Keratinocyte (primary cell): ENCODE results near the gene HABP2. TPM values are rescaled to one million over a fixed set of nuclear protein-coding genes. Genes with fewer than 3 reads are reported as not detected.

Experiments
- DNase-seq: peaks from one replicate; pipeline ENCODE4 v3.0.0-alpha.2; 2011; ENCODE audit warnings: low read depth, missing footprints, low spot score
- FAIRE-seq: peaks from 2 replicates; lab custom pipeline; 2011; peaks lifted over from hg19 to GRCh38; lab: Jason Lieb, UNC
- H2AFZ ChIP-seq: 2 replicates; pipeline ENCODE4 v1.6.0; 2012; ENCODE audit warnings: low read length, control low read depth, inconsistent platforms; ENCODE audit not compliant: control insufficient read depth
- H3K27ac ChIP-seq: 2 replicates; pipeline ENCODE4 v1.5.1; 2011; ENCODE audit warnings: low read length; ENCODE audit not compliant: control insufficient read depth, insufficient read depth
- H3K27me3 ChIP-seq: 3 replicates; pipeline ENCODE4 v1.6.0; 2011; ENCODE audit warnings: low read length; ENCODE audit not compliant: control insufficient read depth, insufficient read depth; ENCODE audit errors: extremely low read depth
- H3K36me3 ChIP-seq, 2 experiments: 2 replicates in 1 of 2; 3 replicates in 1 of 2; pipeline ENCODE4 v1.5.1; 2011; ENCODE audit warnings: low read length in 2 of 2, mild to moderate bottlenecking in 1 of 2; ENCODE audit not compliant: control insufficient read depth in 2 of 2, insufficient read depth in 2 of 2; ENCODE audit errors: extremely low read depth in 1 of 2
- H3K4me1 ChIP-seq: 3 replicates; pipeline ENCODE4 v1.5.1; 2011; ENCODE audit warnings: low read length; ENCODE audit not compliant: control insufficient read depth, insufficient read depth; ENCODE audit errors: extremely low read depth
- H3K4me2 ChIP-seq: 3 replicates; pipeline ENCODE4 v1.6.0; 2011; ENCODE audit warnings: low read depth, low read length; ENCODE audit not compliant: control insufficient read depth, insufficient read depth; ENCODE audit errors: extremely low read depth
- H3K4me3 ChIP-seq, 3 experiments: fragments of 200-600 bp in 1 of 3; sonication (generic) in 1 of 3; 2 replicates in 2 of 3; 3 replicates in 1 of 3; pipeline ENCODE4 v1.5.1; 2011 to 2016; ENCODE audit warnings: low read length in 3 of 3, mild to moderate bottlenecking in 3 of 3, control low read depth in 2 of 3, inconsistent platforms in 1 of 3, low read depth in 1 of 3, mixed read lengths in 1 of 3, mixed run types in 1 of 3, moderate library complexity in 1 of 3; ENCODE audit not compliant: control insufficient read depth in 2 of 3, insufficient read depth in 2 of 3; ENCODE audit errors: extremely low read depth in 1 of 3
- H3K79me2 ChIP-seq: 2 replicates; pipeline ENCODE4 v1.6.0; 2012; ENCODE audit warnings: low read length; ENCODE audit not compliant: control insufficient read depth, insufficient read depth
- H3K9ac ChIP-seq: 3 replicates; pipeline ENCODE4 v1.6.0; 2011; ENCODE audit warnings: low read length; ENCODE audit not compliant: control insufficient read depth, insufficient read depth; ENCODE audit errors: extremely low read depth
- H3K9me1 ChIP-seq: 3 replicates; pipeline ENCODE4 v1.6.0; 2011; ENCODE audit warnings: low read length; ENCODE audit not compliant: control insufficient read depth, insufficient read depth; ENCODE audit errors: extremely low read depth
- H3K9me3 ChIP-seq: 2 replicates; pipeline ENCODE4 v1.5.1; 2012; ENCODE audit warnings: low read depth, low read length; ENCODE audit not compliant: control insufficient read depth
- H4K20me1 ChIP-seq: 3 replicates; pipeline ENCODE4 v1.6.0; 2011; ENCODE audit warnings: low read length; ENCODE audit not compliant: control insufficient read depth, insufficient read depth; ENCODE audit errors: extremely low read depth
- EZH2 ChIP-seq: IDR thresholded peaks from one replicate; pipeline ENCODE4 v1.6.1; 2012; ENCODE audit warnings: inconsistent platforms, mild to moderate bottlenecking, low read length, moderate library complexity
- dilution Hi-C: fragments of 300-500 bp; cut with MboI; formaldehyde crosslinking; loops from one replicate; pipeline ENCODE4 v1.7.0; 2020; ENCODE audit warnings: low sequenced_read_pairs; ENCODE audit not compliant: extremely low pct_ligation_motif_present
- polyA plus RNA-seq, 5 experiments: library from polyadenylated mRNA; depleted of rRNA in 3 of 5; stranded (reverse) in 3 of 5; stranded (forward) in 1 of 5; unstranded in 1 of 5; fragments of >200 nt; gene quantifications; 1 replicate in 1 of 5; 2 replicates in 3 of 5; 3 replicates in 1 of 5; pipeline versions ENCODE4 v1.2.1 to v1.2.3, GENCODE V29; 2011 to 2012; ENCODE audit warnings: missing spikeins in 2 of 5, low read depth in 1 of 5, low replicate concordance in 1 of 5
- TF ChIP-seq, protein P1 (sequence below), 3 experiments: IDR thresholded peaks in 1 of 3; conservative IDR thresholded peaks in 1 of 3; optimal IDR thresholded peaks in 1 of 3; 2 replicates in 2 of 3; 3 replicates in 1 of 3; pipeline versions ENCODE3 to v1.5.1; 2011; ENCODE audit warnings: low read length in 3 of 3, mild to moderate bottlenecking in 3 of 3, moderate library complexity in 2 of 3, control low read depth in 1 of 3, inconsistent platforms in 1 of 3; ENCODE audit not compliant: insufficient read depth in 2 of 3; ENCODE audit errors: extremely low read depth in 1 of 3

HABP2 gene
- polyA plus RNA-seq, 1 donor (not counting 4 experiments of a cell fraction or from before 2014, with no cell fraction given) = not detected

DNA sequence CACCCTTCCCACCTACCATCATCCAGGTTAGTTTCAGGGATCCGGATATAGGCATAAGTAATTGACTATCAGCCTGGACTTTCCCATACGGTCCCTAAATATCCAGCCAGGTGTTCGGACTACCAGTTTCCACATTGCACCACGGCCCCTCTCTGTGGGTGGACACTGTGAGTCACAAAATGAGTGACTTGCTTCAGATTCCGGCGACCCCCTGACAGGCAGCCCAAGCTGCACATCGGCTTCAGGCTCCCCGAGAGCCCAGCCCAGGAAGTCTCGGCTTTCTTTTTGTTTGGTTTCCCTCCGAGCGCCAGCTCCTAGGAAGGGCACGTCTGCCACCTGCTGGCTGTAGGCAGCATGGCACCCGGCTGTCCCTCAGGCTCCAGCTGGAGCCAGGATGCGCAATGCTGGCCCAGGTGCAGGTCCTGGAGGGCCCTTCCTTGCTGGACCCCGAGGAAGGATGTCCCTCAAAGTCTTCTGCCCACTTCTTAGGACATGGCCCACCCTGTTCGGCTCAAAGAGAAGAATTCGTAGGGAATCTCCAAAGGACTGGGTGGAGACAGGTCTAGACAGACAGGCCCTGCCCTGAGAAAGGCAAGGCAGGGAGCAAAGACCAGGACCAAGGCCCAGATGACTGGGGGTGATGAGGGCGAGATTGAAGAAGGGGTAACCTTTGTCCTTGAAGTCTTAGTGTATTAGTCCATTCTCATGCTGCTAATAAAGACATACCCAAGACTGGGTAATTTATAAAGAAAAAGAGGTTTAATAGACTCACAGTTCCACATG is 10.6 kb downstream of the HABP2 start:
- no peak for TF ChIP-seq EZH2
- TF ChIP-seq, protein P1, sequence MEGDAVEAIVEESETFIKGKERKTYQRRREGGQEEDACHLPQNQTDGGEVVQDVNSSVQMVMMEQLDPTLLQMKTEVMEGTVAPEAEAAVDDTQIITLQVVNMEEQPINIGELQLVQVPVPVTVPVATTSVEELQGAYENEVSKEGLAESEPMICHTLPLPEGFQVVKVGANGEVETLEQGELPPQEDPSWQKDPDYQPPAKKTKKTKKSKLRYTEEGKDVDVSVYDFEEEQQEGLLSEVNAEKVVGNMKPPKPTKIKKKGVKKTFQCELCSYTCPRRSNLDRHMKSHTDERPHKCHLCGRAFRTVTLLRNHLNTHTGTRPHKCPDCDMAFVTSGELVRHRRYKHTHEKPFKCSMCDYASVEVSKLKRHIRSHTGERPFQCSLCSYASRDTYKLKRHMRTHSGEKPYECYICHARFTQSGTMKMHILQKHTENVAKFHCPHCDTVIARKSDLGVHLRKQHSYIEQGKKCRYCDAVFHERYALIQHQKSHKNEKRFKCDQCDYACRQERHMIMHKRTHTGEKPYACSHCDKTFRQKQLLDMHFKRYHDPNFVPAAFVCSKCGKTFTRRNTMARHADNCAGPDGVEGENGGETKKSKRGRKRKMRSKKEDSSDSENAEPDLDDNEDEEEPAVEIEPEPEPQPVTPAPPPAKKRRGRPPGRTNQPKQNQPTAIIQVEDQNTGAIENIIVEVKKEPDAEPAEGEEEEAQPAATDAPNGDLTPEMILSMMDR (optimal IDR thresholded peaks at IDR 0.05 in 1 of 3, IDR thresholded peaks at IDR 0.05 in 1 of 3, conservative IDR thresholded peaks at IDR 0.05 in 1 of 3; ENCODE audit: extremely low read depth in 1 of 3, insufficient read depth in 2 of 3, low read length in 3 of 3) = peak; percentile 94 to 98 (median 95)
- no peak overlapping the region for H3K27ac ChIP-seq
- H3K9ac ChIP-seq = no peak overlapping the region
- no peaks in the 10 kb centered on the region for H3K36me3 ChIP-seq
- DNase-seq (peak; percentile 7), FAIRE-seq (no peak)
- H3K9me3 ChIP-seq = no peaks in the 10 kb centered on the region
- peak overlapping the region; percentile 74 for H2AFZ ChIP-seq
- H3K4me3 ChIP-seq = peak overlapping the region in 1 of 3 experiments; percentile 58
- no peaks in the 10 kb centered on the region for H4K20me1 ChIP-seq
- H3K4me2 ChIP-seq = peak overlapping the region; percentile 70
- no peaks in the 10 kb centered on the region for H3K9me1 ChIP-seq
- peaks cover 11% of the 10 kb centered on the region for H3K27me3 ChIP-seq
- dilution Hi-C loops = no loop called here
- no peaks in the 10 kb centered on the region for H3K4me1 ChIP-seq
- no peaks in the 10 kb centered on the region for H3K79me2 ChIP-seq

DNA sequence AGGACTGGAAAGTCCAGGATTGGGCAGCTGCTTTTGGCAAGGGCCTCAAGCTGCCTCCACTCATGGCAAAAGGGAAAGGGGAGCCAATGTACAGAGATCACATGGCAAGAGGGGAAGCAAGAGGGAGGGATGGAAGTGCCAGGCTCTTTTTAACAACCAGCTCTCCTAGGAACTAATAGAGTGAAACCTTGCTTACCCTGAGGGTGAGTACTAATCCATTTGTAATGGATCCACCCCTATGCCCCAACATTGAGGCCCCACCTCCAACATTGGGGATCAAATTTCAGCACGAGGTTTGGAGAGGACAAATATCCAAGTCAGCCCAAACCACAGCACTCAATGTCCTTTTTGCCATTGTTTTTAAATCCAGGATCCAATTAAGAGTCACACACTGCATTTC is 12.5 kb downstream of the HABP2 start:
- dilution Hi-C loops = no loop called here
- no peak overlapping the region for H2AFZ ChIP-seq
- FAIRE-seq (no peak), DNase-seq (no peak)
- H3K27me3 ChIP-seq = no peaks in the 10 kb centered on the region
- no peak overlapping the region for H3K4me3 ChIP-seq
- no peaks in the 10 kb centered on the region for H3K9me3 ChIP-seq
- no peak overlapping the region for H3K27ac ChIP-seq
- TF ChIP-seq EZH2 = no peak
- TF ChIP-seq, protein P1 (optimal IDR thresholded peaks at IDR 0.05 in 1 of 3, IDR thresholded peaks at IDR 0.05 in 1 of 3, conservative IDR thresholded peaks at IDR 0.05 in 1 of 3; ENCODE audit: extremely low read depth in 1 of 3, insufficient read depth in 2 of 3, low read length in 3 of 3) = no peak
- no peaks in the 10 kb centered on the region for H3K79me2 ChIP-seq
- H3K9ac ChIP-seq = no peak overlapping the region
- H3K4me2 ChIP-seq = no peak overlapping the region
- no peaks in the 10 kb centered on the region for H3K4me1 ChIP-seq
- no peaks in the 10 kb centered on the region for H3K9me1 ChIP-seq
- H3K36me3 ChIP-seq = no peaks in the 10 kb centered on the region
- H4K20me1 ChIP-seq = no peaks in the 10 kb centered on the region
